GM12891 (cell line): Measurements from ENCODE around the gene OTULINL.

Experiments used
- DNase-seq: peaks from one replicate; pipeline ENCODE4 v3.0.0; 2011; ENCODE audit warnings: low spot score; ENCODE audit not compliant: insufficient read length
- FAIRE-seq: peaks from 2 replicates; lab custom pipeline; 2011; peaks lifted over from hg19 to GRCh38; lab: Jason Lieb, UNC
- PAX5 ChIP-seq: IDR thresholded peaks from 2 replicates; pipeline ENCODE4 v1.6.1; 2011; ENCODE audit warnings: low read length, moderate library complexity, mild to moderate bottlenecking; ENCODE audit not compliant: insufficient read depth, severe bottlenecking
- POLR2A ChIP-seq: IDR thresholded peaks from 2 replicates; pipeline ENCODE4 v1.6.1; 2011; ENCODE audit warnings: low read depth, low read length, control low read depth
- POLR2AphosphoS5 ChIP-seq: IDR thresholded peaks from 2 replicates; pipeline ENCODE4 v1.6.1; 2011; ENCODE audit warnings: low read depth, low read length, control low read depth
- POU2F2 ChIP-seq: IDR thresholded peaks from 2 replicates; pipeline ENCODE4 v1.6.1; 2011; ENCODE audit warnings: low read depth, mild to moderate bottlenecking, control low read depth, low read length, moderate library complexity
- SPI1 ChIP-seq: IDR thresholded peaks from 2 replicates; pipeline ENCODE4 v1.6.1; 2011; ENCODE audit warnings: low read depth, low read length, control low read depth
- TAF1 ChIP-seq: IDR thresholded peaks from 2 replicates; pipeline ENCODE4 v1.6.1; 2011; ENCODE audit warnings: low read depth, low read length, control low read depth

OTULINL gene

DNA sequence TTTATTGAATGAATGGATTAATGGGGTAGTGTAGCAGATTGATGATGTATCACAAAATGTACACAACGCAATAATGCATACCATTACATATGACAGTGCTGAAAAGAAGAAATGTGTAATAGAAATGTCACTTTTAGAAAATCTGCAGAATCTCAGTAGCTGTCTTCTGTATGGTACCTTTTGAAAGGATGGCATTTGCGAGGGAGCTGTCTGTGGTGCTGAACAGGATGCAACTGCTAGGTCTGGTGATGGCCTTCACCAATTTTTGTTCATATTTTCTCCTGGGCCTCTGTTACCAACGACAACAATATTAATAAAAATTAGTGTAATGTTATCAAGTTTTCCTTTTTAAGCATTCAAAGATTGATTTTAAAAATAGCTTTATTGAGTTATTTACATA lies 46.8 kb downstream of the OTULINL start:
- FAIRE-seq (no peak), DNase-seq (no peak)
- TF ChIP-seq POLR2AphosphoS5 (no peak), TAF1 (no peak), POLR2A (no peak), SPI1 (no peak), PAX5 (no peak), POU2F2 (no peak)

DNA sequence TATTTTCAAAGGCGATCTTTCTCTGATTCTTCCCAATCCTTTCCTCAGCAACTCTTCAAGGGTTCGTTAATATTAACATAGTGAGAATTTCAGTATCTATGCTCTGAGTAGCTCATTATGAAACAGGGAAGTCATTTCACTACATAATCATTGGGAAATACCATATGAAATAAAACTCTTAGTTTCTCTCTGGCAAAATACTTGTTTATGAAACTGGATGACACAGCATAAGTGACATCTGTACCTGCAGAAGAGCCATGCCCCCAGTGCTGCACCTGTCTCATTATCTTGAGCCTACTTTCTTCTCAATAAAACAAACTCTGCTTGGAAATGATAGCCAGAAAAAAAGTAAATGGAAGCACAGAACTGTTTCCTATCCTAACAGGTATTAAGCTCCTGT lies 49.1 kb downstream of the OTULINL start:
- TF ChIP-seq POLR2AphosphoS5 (no peak), PAX5 (no peak), POU2F2 (no peak), SPI1 (no peak), TAF1 (no peak), POLR2A (no peak)
- DNase-seq = no peak
- no peak for FAIRE-seq

DNA sequence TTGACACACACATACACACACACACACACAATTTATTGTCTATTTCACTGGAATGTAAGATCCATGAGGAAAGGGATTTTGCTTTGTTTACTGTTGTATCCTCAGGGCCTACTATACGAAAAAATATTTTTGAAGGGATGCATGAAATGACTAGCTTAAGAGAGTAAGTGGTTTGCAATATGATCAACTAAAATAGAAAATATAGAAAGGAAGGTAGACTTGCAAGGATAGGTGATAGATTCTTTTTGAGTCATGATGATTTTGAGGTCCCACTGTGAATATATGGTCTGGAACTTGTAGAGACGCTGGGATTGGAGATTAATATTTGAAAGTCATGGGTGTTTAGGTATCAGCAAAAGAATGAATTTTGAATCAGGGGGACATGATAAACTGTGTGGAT lies 54.1 kb downstream of the OTULINL start:
- FAIRE-seq = no peak

DNA sequence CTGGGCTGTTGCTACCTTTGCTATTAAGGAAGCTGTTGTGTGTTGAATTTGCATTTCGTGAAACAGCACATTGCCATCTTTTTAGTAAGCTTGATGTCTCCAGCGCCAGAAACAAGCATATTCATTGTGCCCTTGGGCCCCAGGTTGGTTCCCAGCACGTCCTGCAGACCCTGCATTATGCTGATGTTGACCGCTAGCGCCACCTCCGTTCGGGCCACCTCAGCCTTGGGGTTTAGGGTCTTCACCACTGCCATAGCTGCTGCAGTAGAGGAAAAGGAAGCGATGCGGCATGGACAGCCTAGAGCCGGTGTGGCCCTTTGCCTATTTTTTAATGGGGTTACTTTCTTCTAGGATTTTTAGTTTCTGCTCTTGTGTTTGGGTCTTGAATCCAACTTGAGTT lies 59.2 kb downstream of the OTULINL start:
- FAIRE-seq = no peak
- TF ChIP-seq TAF1 (no peak), SPI1 (no peak), PAX5 (no peak), POLR2AphosphoS5 (no peak), POU2F2 (no peak), POLR2A (no peak)
- no peak for DNase-seq

More for the DNA sequence above, 54.1 kb downstream of the OTULINL start:
- DNase-seq = no peak
- TF ChIP-seq POU2F2 (no peak), POLR2AphosphoS5 (no peak), PAX5 (no peak), SPI1 (no peak), TAF1 (no peak), POLR2A (no peak)

DNA sequence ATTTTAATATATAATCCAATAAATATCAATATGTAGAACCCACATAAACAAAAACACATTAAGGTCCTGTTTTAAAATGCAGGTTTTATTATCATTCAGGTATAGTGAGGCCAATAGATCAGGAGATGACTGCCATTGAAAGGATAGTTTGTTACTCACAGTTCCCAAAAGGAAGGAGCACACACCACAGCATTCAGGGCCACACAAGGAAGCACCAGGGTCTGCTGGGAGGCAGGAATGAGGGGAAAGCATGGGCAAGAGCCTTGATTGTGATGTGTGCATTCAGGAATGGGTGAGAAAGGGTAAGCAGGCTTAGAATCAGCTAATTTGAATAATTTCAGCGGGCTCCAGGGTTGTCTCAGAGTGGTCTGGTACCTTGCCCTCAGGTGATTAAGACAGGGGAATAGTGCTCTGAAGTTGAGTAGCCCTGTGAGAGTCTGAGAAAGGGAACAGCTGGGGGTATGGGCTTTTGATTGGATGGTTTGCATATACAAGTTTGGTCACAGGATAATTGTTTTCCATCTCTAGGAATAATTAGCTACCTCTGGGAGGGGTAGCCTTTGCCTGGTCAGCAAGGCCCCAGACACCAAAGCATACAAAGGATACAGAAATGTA lies 63.1 kb downstream of the OTULINL start:
- TF ChIP-seq TAF1 (no peak), POU2F2 (no peak), PAX5 (no peak), SPI1 (no peak), POLR2A (no peak), POLR2AphosphoS5 (no peak)
- FAIRE-seq = no peak
- no peak for DNase-seq

DNA sequence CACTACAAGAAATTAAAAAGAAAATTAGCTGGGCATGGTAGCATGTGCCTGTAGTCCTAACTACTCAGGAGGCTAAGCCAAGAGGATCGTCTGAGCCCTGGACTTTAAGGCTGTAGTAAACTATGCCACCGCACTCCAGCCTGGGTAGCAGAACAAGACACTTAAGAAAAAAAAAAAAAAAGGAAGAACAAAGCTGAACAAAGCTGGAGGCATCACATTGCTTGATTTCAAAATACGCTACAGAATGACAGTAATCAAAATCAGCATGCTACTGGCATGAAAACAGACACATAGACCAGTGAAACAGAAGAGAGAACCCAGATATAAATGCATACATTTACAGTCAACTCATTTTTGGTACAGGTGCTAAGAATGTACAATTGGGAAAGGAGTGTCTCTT lies 68.5 kb downstream of the OTULINL start:
- FAIRE-seq (no peak), DNase-seq (no peak)
- TF ChIP-seq TAF1 (no peak), SPI1 (no peak), PAX5 (no peak), POLR2AphosphoS5 (no peak)

DNA sequence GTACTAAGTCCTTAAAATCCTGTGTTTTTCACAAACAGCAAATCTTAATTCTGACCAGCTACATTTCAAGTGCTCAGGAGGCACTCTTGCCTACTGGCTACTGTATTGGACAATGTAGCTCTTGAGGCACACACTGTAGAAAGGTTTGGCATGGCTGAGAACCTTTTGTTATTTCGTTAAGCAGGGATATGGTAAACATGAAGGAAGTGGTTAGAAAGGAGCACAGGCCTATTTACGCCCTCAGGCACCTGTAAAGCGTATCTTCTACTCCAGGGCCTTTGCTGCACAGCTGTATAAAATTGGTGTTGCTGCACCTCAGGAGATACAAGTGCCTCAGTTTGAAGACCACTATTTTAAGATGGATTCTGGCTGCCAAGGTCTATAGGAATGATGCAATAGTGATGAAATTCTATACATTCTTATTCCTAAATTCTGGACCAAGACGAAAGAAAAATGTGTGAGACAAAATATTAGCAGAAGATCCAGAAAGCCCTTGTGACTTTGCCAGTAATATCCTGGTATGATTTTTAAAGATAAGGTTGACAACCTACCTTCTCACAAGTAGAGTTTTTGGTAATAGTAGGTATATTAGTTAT lies 73.7 kb downstream of the OTULINL start:
- no peak for TF ChIP-seq POLR2A
- no peak for TF ChIP-seq POU2F2
- DNase-seq = no peak
- no peak for FAIRE-seq

DNA sequence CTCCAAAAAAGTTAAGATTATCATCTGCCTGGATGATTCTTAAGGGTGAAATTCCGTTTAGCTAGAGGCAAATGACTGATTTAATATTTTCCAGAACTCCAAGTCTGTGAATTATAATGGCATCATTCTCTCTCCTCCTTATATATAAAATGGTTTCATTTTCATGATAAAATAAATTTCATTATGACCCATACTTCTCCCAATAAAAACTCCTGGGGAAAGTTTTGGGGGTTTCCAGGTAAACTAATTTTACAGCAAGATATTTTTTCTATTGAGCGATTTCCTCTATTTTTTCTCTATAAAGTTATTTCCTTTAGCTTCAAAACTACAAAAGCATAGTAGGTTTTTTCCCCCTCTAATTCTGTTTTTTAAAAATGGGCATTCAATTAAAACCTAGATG lies 75.3 kb downstream of the OTULINL start:
- FAIRE-seq (no peak), DNase-seq (no peak)
- TF ChIP-seq SPI1 (no peak), POLR2AphosphoS5 (no peak), POU2F2 (no peak), POLR2A (no peak), PAX5 (no peak), TAF1 (no peak)

DNA sequence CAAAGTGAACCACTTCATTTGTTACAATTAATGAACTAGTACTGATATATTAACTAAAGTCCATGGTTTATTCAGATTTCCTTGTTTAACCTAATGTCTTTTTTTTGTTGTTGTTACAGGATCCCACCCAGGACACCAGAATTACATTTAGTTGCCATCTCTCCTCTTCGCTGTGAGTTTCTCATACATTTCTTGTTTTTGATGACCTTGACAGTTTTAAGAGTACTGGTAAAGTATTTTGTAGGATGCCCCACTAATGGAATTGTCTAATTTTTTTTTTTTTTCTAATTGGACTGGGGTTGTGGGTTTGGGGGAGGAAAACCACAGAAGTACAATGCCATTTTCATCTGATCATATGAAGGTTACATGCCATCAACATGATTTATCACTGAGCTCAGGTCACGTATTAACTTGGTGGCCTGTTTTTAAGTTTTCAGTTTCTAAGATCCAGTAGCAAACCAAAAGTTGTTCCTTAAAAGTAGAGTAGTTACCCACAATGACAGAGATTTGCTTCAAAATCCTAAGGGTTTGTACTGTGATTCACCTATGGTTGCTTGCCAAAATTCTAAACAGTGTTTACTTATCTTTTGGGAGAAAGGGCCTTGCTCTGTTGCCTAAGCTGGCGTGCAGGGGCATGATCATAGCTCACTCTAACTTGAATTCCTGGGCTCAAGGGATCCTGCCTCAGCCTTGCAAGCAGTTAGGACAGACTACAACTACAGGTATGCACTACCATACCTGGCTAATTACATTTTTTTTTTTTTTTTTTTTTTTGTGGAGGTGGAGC lies 78.4 kb downstream of the OTULINL start:
- FAIRE-seq (no peak), DNase-seq (no peak)
- no peak for TF ChIP-seq PAX5
- no peak for TF ChIP-seq POU2F2
- TF ChIP-seq TAF1 = no peak
